SK-N-MC (cell line): ENCODE measurements around the gene KLF7.

ENCODE experiments used
- EZH2 ChIP-seq: fragments of 200-600 bp; sonication (generic); IDR thresholded peaks from one replicate; pipeline ENCODE4 v1.6.1; 2017; ENCODE audit warnings: antibody characterized with exemption
- FOXP2 ChIP-seq: optimal IDR thresholded peaks from 2 replicates; pipeline ENCODE3; 2011; ENCODE audit warnings: mild to moderate bottlenecking, moderate library complexity; ENCODE audit not compliant: insufficient read depth; ENCODE audit errors: extremely low read length, control extremely low read depth

GRCh38 chr2:207040696-207041095 is 125.1 kb downstream of the KLF7 start:
- TF ChIP-seq FOXP2, result no peak
- TF ChIP-seq EZH2, result no peak
